ENCODE data around the gene REN.

Gene REN

DNA sequence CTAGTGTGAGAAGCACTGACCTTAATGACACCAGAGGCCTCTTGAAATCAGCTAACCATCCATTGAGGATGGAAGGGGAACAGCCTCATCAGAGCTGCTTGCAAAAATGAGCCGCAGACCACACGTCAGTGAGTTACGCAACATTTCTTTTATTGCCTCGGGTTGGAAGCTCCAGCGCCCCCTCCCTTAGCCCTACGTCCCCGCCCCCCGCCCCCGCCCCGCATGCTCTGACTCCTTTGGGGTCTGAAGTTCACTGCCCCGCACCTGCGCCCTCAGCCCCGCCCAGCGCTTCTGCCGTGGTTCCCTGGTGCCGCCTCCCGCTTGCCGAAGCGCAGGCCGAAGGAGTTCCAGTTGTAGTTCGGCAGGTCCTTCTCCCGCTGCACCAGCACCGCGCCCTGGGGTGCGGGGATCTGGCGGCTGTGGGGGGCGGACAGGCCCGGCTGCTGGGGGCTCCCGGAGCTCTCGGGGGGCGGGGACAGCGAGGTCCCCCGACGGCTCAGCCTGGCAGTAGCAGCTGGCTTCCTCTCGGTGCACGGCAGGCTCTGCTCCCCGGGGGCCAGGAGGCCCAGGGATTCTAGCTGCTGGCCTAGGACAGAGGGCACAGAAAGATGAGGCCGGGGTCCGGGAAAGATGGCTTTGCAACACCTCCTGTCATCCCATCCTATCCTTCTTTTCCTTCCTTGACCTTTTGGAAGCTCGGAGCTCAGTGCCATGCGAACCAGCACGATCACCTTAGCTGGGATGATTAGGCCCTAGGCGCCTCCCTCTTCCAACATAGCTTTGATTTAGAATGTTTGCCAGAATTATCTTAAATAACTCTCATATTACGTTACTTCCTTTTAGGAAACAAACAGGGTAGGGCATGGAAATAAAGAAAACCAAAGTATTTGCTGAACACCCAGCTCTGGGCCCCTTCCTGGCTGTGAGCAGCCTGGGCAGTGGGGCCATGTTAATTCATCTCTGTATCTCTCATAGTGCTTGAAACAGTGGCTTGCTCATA lies 24.4 kb upstream of the REN start:
- peak in 1 of 2 donors; percentile 15 for DNase-seq

DNA sequence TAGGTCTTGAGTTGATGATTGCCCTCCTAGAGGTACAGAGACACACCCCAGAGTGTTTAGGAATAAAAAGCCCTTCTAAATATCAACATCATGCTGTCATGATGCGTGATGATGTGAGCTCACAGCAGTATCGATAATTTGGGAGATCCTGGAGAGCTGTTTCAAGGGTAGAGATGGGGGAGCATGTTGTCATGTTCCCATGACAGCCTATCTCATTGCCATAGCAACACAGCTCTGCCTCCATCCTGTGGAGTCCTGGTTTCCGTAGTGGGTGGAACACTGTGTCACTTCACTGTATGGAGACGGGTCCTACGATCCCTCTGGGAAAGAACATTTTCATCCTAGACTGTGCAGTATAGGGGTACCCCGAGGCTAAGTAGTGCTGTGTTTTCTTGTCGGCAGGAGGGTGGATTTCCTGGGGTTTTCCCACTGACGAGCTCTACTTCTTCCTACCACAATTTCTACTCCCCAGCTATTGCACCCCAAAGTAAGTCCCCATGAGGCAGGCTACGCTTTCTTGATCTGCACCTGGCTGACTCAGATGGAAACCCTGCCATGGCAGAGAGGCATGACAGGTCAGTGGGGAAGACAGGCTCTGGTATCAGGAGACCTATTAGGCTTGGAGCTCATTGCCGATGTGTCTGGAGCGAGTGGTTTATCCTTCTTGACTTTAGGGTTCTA lies 23.0 kb upstream of the REN start:
- DNase-seq, result no peak

DNA sequence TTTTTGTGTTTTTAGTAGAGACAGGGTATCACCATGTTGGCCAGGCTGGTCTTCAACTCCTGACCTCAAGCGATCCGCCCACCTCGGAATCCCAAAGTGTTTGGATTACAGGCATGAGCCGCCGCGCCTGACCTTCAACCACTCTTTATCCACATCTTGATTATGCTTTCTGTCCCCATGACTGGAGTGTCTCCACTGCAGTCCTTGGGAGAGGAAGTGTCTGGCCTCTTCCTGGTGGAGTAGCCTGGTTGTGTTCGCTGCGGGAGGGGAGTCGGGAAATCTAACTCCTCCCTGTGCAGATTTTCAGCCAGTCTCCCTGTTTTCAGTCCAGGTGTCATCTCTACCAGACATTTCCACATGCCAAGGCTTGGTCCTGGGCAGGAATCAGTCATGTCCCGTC lies 20.5 kb upstream of the REN start:
- no peak for DNase-seq

DNA sequence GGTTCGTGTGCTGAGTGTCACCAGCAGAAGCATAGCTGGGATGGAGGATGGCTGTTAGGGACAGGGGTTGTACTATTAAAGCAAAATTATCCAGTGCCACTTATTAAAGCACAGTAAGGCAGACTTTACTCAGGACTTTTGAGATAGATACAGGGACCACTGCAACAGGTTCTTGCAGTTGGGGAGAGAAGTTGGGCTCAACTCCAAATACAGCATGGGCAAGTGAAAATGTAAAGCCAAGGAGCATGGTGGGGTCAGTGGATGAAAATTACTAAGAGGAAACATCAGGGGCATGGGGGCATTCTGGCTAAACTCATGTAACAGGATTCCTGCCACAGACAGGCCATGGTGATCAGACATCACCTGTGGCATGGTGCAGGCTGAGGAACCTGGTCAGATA lies 15.0 kb upstream of the REN start:
- no peak for DNase-seq

DNA sequence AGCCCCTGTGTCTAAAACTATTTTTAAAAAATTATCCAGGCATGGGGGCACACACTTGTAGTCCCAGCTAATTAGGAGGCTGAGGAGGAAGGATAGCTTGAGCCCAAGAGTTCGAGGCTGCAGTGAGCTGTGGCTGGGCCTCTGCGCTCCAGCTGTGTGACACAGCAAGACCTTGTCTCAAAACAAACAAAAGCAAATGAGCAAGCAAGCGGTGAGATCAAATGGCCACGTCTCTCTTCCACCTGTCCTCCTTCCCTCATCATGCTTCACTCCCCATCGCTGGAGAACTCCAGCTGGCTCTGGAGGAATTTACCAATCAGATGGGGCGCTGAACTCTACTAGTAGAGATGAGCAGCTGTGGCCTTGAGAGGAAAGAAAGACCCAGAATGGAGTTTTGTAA lies 14.0 kb upstream of the REN start:
- no peak for DNase-seq

DNA sequence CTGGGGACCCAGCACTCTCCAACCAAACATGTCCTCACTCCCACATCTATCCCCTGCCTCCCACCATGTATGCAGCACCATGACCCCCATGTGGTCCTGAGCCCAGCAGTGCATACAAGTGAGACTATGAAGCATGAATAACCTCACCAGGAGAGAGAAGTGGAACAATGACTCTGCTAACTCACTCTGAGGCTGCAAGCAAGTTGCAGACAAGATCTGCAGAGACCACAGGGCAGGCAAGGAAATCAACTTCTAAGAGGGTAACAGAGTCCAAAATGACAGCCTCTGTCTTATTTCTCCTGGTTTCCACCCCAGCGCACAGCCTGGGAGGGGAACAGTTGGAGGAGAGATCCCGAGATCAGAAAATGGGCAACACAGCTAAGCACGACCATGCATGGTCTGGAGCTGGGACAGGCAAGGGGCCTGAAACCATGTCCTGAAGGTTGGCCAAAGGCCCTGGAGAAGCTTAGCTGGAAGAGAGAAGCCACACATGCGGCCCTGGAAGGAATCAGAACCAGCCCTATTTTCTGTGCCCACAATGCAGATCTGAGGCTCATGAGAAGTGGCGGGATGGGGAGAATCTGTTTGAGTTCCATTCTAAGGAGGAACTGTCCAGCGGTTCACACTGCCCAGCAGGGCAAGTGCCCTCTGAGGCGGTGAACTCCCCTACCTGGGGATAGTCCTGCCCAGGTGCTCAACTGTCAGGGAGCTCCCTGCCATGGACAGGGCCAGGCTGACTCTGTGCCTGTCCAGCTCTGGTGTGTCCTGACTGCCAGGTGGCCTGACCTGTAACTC lies 12.5 kb upstream of the REN start:
- DNase-seq, result no peak

DNA sequence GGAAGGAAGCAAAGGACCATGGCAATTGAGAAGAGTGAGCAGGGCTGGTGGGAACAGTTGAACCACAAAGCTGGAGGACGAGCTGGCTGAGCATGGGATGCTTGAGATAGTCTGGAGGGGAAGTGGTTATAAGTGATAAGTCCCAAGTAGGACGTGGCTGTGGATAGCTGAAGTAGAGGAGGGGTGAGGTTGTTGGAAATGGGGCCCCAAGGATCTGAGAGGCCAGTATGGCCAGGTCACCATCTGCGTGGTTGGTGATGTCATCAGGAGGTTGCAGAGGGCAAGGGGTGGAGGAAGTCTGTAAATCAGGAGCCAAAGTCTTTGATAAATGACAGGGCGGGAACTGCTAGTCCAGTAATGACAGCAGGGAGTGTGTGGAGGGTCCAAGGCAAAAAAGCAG lies 11.0 kb upstream of the REN start:
- no peak for DNase-seq

DNA sequence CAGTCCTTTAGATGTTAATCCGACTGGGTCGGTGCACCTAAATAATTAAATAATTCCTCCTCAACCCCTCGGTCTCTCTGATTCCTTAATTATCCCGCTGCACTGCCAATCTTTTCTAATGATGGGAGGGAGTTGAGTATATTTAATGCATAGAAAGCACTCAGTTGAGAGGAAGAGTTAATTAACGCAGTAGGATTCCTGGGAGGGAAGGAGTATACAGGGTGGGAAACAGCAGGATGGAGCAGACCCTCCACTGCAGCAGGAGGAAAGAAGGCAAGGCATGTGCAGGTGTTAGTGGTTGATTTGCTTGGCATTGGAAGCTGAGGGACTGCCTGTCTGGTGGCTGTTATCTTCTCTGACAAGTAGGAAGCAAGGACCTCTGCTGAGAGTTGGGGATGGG lies 9.9 kb upstream of the REN start:
- DNase-seq, result no peak

DNA sequence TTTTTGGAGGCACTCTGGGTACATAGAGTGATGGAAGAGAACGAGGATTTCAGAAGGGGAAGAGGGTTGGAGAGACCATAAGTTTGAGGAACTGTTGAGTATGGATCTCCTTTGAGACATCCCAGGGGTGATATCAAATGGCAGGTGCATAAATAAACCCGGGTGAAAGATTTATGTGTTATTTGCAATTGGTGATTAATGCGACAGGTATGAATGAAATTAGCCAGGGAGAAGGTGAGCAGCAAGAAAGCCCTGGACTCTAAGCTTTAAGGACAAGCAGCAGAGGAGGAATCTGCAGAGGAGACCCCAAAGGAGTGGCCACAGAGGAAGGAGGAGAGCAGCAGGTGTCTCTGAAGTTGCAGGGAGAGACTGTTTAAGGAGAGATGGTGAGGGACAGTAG lies 8.8 kb upstream of the REN start:
- DNase-seq, result no peak

DNA sequence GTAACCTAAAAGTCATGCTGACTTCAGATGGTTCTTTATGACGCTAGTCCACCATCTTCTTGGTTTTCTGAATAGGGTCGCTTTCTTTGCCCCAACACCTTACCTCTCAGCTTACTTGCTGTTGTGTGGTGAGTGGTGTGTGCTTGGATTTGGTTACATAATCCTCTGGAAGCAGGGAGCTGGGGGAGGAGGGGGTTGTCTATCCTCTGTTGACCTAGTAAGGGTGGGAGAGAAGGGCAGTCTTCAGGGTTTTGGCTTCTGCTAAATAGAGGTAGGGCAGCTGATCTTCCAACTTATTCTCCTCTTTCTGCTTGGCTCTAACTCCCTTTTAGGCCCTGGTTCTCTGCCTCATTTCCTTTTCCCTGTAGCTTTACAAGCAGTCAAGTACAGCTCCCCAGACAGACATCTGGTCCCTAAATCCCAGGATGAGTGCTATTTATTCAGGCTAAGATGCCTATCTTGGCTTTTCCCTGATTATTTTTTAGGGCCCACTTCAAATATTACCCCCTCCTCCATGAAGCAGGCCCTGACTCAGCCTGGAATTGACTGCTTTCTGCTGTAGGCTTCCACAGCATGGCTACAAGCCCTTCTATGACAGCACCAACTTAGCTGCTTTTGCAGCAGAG lies 6.4 kb upstream of the REN start:
- DNase-seq, result no peak

DNA sequence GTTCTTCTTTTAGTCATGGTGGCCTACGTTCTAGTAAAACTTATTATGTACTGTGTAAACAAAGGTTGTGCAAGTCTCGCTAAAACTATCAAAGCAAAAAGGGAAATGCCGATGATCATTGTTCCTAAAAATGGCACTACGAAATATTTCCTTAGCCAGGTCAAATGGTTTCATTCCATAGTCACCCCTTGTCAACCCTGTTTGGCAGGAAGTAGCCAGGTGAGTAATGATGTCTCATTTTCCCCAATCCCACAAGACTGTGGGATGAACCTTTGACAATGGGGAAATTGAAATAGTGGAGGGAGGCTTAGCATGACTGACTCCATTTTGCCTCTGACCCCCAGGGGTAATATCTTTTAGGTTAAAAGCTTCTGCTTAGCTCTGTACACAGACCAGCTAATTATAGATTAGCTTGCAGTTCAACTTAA lies 5.6 kb upstream of the REN start:
- no peak for DNase-seq

DNA sequence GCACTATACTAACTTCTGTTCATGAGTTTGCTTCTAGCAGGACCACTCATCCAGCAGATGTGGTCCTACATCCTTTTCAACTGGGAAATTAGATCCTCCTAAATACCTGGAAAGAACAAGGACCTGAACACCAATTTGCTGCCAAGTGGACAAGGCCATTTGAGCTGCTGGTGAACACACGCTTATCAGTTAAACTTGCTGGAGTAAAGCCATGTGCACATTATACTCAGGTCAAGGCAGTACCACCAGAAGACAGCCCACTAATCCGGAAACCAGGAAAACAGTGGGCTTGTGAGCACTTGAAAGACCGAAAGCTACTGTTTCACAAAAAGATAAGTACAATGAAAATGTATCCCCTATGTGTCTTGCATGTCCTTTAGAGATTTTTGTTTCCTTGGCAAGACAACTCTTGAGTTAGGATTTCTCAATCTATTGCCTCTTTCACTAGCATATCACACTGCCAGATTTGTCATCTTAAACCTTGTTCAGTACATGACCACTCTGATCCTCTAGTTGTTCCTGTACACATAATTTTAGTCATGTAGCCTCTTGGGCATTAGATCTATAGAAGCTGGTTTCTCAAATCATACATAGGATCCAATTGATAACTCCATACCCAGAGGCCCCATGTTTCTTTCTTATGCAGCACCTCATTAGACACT lies 4.5 kb upstream of the REN start:
- DNase-seq, result no peak

DNA sequence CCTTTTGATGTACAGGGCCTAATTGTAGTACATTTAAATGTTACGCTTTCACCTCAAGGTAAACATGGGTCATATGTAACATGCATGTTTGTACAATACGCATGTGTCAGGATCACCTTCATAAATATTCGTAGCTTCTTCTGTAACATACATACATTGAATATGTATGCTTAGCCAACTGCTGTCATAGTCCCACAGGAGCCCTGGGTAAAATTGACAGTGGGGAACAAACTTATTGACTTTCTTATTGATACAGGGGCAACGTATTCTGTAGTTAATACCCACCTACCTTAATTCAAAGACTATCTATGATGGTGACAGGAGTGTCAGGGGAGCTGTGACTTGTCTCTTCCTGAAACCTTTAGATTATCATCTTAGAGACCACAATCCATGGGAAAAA lies 3.7 kb upstream of the REN start:
- no peak for DNase-seq

DNA sequence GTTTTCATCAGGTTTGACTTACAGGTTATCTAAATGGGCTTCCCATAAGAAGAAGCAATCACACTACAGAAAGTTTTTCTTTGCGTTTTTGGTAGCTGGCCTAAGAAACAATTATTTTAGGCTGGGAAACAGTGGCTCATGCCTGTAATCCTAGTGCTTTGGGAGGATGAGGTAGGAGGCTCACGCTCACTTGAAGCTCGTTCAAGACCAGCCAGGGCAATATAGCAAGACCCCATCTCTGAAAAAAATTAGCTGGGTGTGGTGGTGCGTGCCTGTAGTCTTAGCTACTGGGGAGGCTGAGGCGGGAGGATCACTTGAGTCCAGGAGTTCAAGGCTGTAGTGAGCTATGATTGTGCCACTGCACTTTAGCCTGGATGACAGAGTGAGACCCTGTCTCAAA lies 1.6 kb upstream of the REN start:
- no peak for DNase-seq

DNA sequence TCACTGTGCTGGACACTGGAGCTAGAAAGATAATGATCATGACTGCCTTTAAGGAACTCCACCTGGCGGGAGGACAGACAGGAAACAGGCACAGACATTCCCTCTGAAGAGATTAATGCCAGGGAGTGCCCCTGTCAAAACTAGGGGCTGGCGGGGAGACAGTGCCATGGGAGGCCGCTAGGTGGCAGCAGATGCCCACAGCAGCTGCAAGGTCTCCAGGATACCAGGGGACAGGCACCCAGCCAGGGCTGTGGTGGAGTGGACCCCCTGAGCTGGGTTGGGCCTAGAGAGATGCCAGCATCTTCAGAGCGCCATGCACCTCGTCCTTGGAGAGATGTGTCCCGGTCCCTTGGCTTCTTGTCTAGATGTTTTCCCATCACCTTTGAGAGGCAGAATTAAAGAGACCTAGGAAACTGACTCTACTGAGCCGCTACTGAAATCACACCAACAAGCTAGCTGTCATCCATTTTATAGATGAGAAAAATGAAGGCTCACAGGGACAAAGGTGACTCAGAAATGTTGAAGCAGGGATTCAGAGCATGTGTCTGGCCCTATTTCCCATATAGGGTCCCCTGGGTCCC lies 3.6 kb downstream of the REN start:
- peak; percentile 48 to 56 for DNase-seq

DNA sequence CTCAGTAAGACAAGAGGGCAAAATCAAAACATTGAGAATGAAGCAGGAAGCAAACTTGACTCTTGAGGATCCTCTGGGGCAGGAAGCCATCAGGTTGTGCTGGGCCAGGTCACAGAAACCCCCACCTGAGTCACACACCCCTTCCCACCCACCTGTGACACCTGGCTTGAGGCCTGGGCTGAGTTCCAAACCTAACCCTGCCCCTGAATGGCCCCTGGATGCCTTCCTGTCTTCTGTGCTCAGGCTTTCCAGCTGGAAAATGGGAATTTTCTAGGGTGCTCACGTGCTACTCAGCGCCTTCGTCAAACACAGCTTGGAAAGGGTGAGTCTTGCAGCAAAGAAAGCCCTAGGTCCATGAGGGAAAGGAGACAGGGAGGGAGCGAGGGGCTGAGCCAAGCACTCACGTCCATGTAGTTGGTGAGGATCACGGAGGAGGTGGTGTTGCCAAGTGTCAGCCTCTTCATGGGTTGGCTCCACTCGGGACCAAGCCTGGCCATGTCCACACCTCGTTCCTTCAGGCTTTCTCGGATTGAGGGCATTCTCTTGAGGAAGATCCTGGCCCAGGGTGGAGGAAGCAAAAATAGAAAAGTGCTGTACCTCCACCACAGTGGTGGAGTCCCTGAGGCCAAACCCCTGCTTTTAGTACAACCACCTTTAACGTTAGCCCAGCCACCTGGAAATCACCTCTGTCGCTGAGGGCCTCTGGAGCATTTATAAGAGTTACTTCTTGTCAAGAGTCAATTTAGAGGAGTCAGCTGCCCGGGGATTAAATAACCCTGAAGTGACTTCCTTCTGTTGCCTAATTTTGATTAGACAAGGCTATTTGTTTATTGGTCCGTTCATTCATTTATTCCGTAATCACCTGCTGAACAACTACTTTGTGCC lies 4.3 kb downstream of the REN start:
- no peak for DNase-seq

DNA sequence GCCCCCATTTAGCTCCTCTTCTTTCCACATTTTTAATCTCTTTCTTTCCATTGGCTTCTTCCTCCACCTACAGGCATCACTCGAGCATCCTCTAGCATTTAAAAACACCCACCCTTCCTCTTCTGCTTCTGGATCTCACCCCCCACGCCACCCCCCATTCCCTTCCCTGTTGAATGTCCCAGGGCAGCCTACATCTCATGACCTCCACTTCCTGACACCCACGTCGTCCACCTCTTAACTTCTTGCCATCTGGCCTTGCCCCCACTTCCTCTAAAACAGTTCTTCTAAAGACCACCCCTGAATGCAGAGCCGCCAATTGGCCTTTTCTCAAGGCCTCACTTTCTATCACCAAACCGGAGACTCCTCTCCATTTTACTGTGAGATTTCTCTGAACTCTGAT lies 8.2 kb downstream of the REN start:
- DNase-seq, result no peak

DNA sequence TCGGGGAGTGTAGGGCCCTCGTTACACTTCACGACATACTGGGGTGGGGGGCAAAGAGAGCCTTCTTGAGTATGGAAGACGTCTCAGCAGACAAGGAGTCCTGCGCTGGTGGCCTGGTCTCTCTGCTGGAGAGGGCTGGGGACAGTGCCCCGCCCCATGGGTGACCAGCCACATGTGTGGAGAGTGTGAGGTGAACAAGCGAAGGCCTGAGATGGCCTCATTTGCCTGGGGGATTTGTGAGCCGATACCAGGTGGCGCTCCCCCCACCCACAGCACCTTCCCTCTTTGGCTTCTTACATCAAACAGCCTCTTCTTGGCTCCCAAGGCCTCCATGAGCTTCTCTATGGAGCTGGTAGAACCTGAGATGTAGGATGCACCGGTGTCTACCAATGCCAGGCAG lies 10.3 kb downstream of the REN start:
- DNase-seq, result no peak

DNA sequence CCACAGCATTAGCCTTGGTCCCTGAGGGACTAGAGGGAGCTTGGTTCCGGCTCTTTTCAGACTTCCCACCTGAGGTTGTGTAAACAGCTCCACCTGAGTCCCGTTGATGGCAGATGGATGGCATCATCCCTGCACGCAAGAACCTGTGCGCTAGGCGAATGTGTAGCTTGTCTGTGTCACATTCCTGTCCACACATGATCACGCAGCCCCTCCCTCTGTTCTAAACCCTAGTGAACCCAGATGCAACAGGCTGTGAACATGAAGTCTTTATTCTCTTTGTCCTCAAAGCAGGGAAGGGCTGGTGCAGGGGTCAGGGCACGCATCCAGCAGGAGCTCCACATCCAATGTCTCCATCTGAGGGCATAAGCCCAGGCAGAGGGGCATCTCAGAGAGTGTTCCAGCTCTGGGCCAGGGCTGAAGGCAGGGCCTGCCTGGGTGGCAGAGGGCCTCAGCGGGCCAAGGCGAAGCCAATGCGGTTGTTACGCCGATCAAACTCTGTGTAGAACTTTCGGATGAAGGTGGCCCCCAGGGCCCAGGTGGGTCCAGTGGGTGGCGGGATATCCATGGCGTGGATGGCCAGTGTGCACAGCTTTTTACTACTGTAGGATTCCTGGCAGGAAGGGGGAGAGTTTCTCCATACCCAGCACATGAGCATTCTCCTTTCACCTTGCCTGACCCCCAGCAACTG lies 11.4 kb downstream of the REN start:
- no peak for DNase-seq

DNA sequence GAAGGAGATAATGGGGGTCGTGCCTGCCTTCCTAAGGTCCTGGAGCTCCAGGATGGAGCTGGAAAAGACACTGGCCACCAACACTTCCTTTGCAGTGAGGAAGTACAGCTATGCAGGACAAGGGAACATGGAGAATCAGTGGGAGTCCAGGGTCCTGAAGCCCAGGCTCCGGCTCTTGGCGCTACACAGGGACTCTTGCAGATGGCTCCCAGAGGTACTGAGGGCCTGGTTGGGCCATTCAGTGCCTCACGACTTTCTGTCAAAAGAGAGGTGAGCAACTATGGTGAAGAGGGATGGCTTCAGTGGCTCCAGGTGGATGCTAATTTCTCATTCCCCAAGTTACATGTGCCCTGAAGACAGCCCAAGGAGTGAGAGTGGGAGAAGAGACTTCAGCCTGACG lies 12.5 kb downstream of the REN start:
- no peak for DNase-seq

Measured in bone marrow (tissue), 2 donors.